Measurements from ENCODE around the gene SOX10. TPM values are rescaled to one million over a fixed set of nuclear protein-coding genes. Genes with fewer than 3 reads are reported as not detected.

The SOX10 gene
- total and polyA plus RNA-seq, 2 donors (not counting 1 experiment from before 2014, with no cell fraction given), result not detected

GRCh38 chr22:37995460-37995859, 11.1 kb upstream of the SOX10 start:
- peak overlapping the region in 1 of 2 donors; percentile 48 for H3K27ac ChIP-seq (ENCODE audit: low read length in 2 of 2)
- POLR2A ChIA-PET, result no interaction called here

DNA sequence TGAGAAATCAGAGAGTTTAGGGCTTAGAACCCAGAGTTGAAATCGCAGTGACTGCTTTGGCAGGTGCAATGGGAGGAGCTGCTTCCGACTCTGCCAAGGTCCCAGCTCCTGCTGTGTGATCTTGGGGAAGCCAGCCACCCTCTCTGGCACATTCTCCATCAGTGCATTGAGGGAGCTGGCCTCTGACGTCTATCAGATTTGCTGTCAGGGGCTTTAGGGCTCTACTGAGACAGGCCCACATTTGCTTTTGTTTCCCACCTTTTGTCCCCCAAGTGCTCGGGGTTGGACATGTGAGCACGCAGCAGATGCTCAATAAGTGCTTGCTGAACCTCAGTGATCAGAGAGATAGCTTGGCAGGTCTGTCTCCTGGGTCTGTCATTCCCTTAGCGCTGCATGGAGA, 10.6 kb upstream of the SOX10 start:
- H3K4me1 Mint-ChIP-seq, result peaks cover 32% of the 10 kb centered on the region
- H3K4me1 ChIP-seq (ENCODE audit: control insufficient read depth in 2 of 2, insufficient read depth in 2 of 2, low read length in 2 of 2), result peaks cover 18 to 33% of the 10 kb centered on the region in 2 donors
- CTCF ChIA-PET, result no interaction called here

More at GRCh38 chr22:37995460-37995859, 11.1 kb upstream of the SOX10 start:
- Mint-ChIP-seq H3K27ac (peak overlapping the region; percentile 59), H3K27me3 (no peaks in the 10 kb centered on the region), H3K4me3 (no peak overlapping the region), H3K9me3 (ENCODE audit: insufficient read depth) (no peaks in the 10 kb centered on the region), H3K4me1 (peaks cover 33% of the 10 kb centered on the region)
- TF ChIP-seq EZH2 (IDR thresholded peaks at IDR 0.05; ENCODE audit: borderline replicate concordance, insufficient read depth, low read depth, low read length, poor library complexity, severe bottlenecking), result no peak
- no peaks in the 10 kb centered on the region for H3K27me3 ChIP-seq (replicated peaks in 1 of 4; ENCODE audit: control extremely low read depth in 1 of 4, control insufficient read depth in 3 of 4, insufficient read depth in 4 of 4, low read length in 3 of 4)
- intact Hi-C loops (cut with micrococcal nuclease), result no loop called here
- ATAC-seq (ENCODE audit: low read depth) (no peak), DNase-seq (no peak)
- no peak overlapping the region for H2AFZ ChIP-seq (ENCODE audit: insufficient read depth, low read depth, low read length, poor library complexity, severe bottlenecking)
- H3K9ac ChIP-seq (ENCODE audit: low read length), result peak overlapping the region; percentile 35
- no peaks in the 10 kb centered on the region for H3K36me3 ChIP-seq (replicated peaks in 1 of 2; ENCODE audit: control extremely low read depth in 1 of 2, control insufficient read depth in 1 of 2, extremely low read depth in 1 of 2, insufficient read depth in 2 of 2, low read length in 1 of 2)
- no peaks in the 10 kb centered on the region for H3K79me2 ChIP-seq (ENCODE audit: control insufficient read depth, insufficient read depth, low read length)
- peaks cover 18 to 33% of the 10 kb centered on the region in 2 donors for H3K4me1 ChIP-seq (ENCODE audit: control insufficient read depth in 2 of 2, insufficient read depth in 2 of 2, low read length in 2 of 2)
- CTCF ChIA-PET, result interaction anchor here (1.0 kb wide), 1 partner anchor 10 kb away, joined by 3 read pairs; the partner anchor contains the start of gene SOX10
- WGBS (ENCODE audit: insufficient coverage), result no CpG with 5 or more reads among the region's 4 CpGs
- no peak overlapping the region for H3K4me2 ChIP-seq (replicated peaks; ENCODE audit: low read depth, low read length, poor library complexity, severe bottlenecking)
- no peaks in the 10 kb centered on the region for H4K20me1 ChIP-seq (ENCODE audit: control insufficient read depth, insufficient read depth, low read length, poor library complexity, severe bottlenecking)
- H3K9me3 ChIP-seq (ENCODE audit: control extremely low read depth in 1 of 3, control insufficient read depth in 2 of 3, insufficient read depth in 1 of 3, low read length in 2 of 3), result no peaks in the 10 kb centered on the region
- H3K4me3 ChIP-seq (ENCODE audit: control extremely low read depth in 1 of 5, extremely low read depth in 1 of 5, insufficient read depth in 1 of 5, low read depth in 2 of 5, low read length in 4 of 5), result no peak overlapping the region

More for the DNA sequence above, 10.6 kb upstream of the SOX10 start:
- POLR2A ChIA-PET, result no interaction called here
- no peaks in the 10 kb centered on the region for H4K20me1 ChIP-seq (ENCODE audit: control insufficient read depth, insufficient read depth, low read length, poor library complexity, severe bottlenecking)
- H3K27ac Mint-ChIP-seq, result no peak overlapping the region
- no peak overlapping the region for H3K9ac ChIP-seq (ENCODE audit: low read length)
- no peak overlapping the region for H3K27ac ChIP-seq (ENCODE audit: low read length in 2 of 2)
- no peak for ATAC-seq (ENCODE audit: low read depth)
- H3K9me3 Mint-ChIP-seq (ENCODE audit: insufficient read depth), result no peaks in the 10 kb centered on the region
- intact Hi-C loops (cut with micrococcal nuclease), result no loop called here
- no peak overlapping the region for H3K4me3 ChIP-seq (ENCODE audit: control extremely low read depth in 1 of 5, extremely low read depth in 1 of 5, insufficient read depth in 1 of 5, low read depth in 2 of 5, low read length in 4 of 5)
- H3K27me3 Mint-ChIP-seq, result no peaks in the 10 kb centered on the region
- TF ChIP-seq CTCF (IDR thresholded peaks at IDR 0.05) (no peak), EZH2 (IDR thresholded peaks at IDR 0.05; ENCODE audit: borderline replicate concordance, insufficient read depth, low read depth, low read length, poor library complexity, severe bottlenecking) (no peak)
- H3K36me3 ChIP-seq (replicated peaks in 1 of 2; ENCODE audit: control extremely low read depth in 1 of 2, control insufficient read depth in 1 of 2, extremely low read depth in 1 of 2, insufficient read depth in 2 of 2, low read length in 1 of 2), result no peaks in the 10 kb centered on the region
- H3K27me3 ChIP-seq (replicated peaks in 1 of 4; ENCODE audit: control extremely low read depth in 1 of 4, control insufficient read depth in 3 of 4, insufficient read depth in 4 of 4, low read length in 3 of 4), result no peaks in the 10 kb centered on the region
- no peak for DNase-seq
- no peaks in the 10 kb centered on the region for H3K79me2 ChIP-seq (ENCODE audit: control insufficient read depth, insufficient read depth, low read length)
- no peak overlapping the region for H2AFZ ChIP-seq (ENCODE audit: insufficient read depth, low read depth, low read length, poor library complexity, severe bottlenecking)
- H3K4me2 ChIP-seq (replicated peaks; ENCODE audit: low read depth, low read length, poor library complexity, severe bottlenecking), result no peak overlapping the region
- H3K9me3 ChIP-seq (ENCODE audit: control extremely low read depth in 1 of 3, control insufficient read depth in 2 of 3, insufficient read depth in 1 of 3, low read length in 2 of 3), result no peaks in the 10 kb centered on the region
- WGBS (ENCODE audit: insufficient coverage), result 87% methylated on average over 6 of the region's 6 CpGs
- no peak overlapping the region for H3K4me3 Mint-ChIP-seq
